NCI-H524 treated with DMSO at 0.1 percent for 48 hours (cell line): ENCODE data around the gene DECR2.
A peak's percentile ranks its signal among the peaks of the same experiment; 100 is the strongest.
"Not testable (repeated sequence)": the region's sequence is repeated elsewhere in the genome, so short reads cannot be mapped to it uniquely, and the experiment has no call there.

ENCODE experiments used
- DNase-seq: peaks from one replicate; lab custom pipeline; 2025; lab: John Stamatoyannopoulos, UW

The DECR2 gene

DNA sequence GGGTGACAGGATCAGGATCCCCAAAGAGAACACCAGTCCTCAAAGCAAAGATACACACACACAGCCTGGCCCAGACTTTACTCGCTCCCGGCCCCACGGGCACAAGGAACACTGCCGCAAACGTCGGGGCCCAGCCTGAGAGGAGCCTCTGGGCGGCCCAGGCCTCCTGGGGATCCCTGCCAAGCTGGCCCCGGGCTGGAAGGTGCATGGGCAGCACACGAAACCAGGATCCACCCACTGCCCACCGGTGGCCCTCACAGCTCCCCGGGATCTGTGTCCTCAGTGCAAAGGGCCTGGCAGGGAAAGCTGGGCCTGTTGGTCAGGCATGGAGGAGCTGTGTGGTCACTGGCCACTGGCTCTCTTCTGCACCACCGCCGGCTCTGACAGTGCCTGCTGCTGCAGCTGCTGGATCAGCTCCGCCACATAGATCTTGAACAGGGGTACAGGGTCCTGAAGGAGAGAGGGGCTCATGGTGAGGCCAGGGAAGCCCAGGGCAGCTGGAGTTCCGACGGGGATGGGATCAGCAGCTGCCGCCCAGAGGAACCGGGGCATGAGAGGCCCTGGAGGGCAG lies 34.3 kb upstream of the DECR2 start:
- no peak for DNase-seq

DNA sequence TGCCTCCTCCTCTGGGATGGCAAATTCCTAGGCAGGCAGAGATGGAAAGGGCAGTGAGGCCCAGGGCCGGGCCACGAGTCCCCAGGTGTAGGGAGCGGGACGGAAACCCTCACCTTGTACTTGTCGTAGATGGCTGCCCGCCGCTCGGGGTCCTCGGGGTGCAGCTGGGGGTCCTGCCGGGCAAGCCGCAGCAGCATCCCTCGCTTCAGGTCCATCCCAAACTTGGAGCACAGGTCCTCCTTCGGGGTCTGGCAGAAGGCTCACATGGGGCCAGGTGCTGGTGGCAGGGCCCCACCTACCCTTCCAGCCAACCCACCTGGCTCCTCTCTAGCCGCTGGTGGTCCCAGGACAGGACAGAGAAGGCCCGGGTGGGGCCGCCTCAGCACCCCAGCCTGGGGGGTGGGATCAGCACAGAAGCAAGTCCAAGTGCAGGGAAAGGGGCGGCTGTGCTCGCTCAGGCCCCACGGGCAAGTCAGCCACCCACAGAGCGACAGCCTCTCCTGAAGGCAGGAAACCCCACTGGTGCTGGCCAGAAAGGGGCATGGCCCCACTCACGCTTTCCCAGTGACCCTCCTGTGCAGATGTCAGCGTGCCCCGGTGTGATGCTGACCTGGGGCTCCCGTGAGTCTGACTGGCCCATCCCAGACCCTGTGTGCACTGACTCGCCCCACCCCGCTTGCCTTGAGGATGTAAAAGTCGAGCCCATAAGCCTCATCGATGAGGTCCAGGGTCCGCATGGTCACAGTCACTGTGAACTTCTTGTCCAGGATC lies 33.1 kb upstream of the DECR2 start:
- DNase-seq: no peak

DNA sequence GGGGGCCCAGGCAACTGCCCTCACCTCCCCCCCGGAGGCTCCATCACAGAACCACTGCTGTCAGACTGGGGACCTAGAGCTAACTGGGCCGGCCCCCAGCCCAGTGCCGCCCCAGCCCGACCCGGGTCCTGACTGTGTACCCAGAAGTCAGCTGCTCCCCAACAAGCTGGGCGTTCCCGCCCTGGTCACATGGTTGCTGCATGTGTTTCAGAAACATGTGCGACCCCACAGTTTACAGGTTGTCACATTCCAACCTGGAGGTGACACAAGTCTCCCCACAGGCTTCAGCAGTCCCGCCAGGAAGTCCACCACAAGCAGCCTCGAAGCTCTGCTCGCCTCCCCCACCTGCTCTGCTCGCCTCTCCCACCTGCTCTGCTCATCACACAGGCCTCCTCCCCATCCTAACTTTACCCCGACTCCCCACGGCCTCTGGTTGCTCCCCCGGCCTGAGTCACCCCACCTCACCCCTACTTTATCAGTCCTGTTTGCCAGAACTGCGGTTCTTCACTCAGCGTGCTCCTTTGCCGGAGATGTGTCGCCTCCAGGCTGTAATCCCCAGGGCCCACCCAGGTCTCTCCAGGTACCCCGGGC lies 32.3 kb upstream of the DECR2 start:
- DNase-seq: no peak

- DNase-seq: no peak
Observed at GRCh38 chr16:369866-370436, 31.7 kb upstream of the DECR2 start.

GRCh38 chr16:370443-370842 lies 31.2 kb upstream of the DECR2 start, which contains the start of gene MRPL28:
Gene MRPL28, minus strand, starts transcription at chr16:370538. Its CDS starts 320 bp downstream, at chr16:370218.
- DNase-seq: peak; percentile 57

GRCh38 chr16:370979-371514 lies 30.6 kb upstream of the DECR2 start:
- no peak for DNase-seq

DNA sequence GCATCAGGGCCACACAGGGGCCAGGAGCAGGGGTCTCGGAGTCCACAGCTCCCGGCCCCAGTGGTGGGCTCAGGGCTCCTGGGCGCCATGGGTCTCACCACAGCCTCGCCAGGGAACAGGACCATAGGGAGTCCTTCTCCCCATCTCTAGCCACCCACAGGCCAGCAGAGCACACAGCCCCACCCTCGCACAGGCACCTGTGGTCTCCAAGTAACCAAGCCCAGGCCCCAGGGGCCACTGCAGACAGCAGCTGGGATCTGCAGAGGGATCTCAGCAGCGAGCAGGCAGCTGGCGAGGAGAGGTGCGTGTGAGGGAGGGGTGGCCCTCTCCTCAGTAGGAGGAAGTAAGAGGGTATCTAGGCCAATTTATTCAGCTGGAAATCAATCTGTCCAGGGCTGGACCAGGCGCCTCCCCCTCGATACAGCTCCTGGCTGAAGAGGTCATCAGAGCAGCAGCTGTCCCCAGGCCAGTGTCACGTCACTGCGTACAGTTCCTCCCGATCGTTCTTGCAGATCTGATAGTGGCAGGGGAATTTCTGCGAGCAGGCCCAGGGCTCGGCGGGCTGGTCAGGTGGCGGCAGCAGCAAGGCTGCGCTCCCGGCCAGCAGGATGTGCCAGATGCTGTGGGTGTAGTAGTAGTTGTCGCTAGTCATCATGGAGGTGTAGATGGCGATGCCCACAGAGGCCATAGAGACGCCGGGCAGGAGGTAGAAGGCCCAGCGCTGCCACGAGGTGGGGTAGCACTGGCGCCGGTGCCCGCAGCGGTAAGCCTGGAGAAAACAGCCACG lies 30.0 kb upstream of the DECR2 start:
- no peak for DNase-seq

GRCh38 chr16:372302-372983 lies 29.2 kb upstream of the DECR2 start:
- DNase-seq: no peak

GRCh38 chr16:373020-373598 lies 28.6 kb upstream of the DECR2 start:
- no peak for DNase-seq

GRCh38 chr16:373848-374615 lies 27.7 kb upstream of the DECR2 start:
- no peak for DNase-seq

DNA sequence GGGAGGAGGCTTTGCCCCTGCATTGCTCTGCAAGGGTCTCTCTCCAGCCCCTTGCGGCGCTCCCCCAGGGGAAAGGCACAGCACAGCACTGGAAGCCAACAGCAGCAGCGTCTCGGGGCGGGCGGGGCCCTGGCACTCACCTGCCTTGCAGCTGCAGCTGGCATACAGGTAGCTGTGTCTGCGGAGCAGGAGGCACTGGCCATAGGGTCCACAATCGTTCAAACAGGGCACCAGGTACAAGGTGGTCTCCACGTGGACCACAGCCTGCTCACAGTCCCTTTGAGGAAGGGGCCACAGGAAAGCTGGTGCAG lies 27.1 kb upstream of the DECR2 start:
- no peak for DNase-seq

DNA sequence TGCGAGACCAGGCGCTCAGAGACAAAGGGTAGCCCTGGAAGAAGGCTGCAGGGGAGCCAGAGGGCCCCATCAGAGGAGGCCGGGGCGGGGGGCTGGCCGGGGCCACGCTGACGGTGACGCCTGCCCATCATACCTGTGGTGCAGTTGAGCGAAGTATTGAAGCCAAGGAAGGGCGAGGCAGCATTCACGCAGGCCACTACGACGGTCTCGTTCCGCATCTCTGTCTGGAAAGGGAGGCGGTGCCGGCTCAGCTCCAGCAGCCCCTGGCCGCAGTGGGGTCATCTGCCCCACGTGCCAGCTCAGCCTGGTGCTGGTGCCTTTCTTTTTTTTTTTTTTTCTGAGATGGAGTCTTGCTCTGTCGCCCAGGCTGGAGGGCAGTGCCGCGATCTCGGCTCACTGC lies 26.5 kb upstream of the DECR2 start:
- no peak for DNase-seq

DNA sequence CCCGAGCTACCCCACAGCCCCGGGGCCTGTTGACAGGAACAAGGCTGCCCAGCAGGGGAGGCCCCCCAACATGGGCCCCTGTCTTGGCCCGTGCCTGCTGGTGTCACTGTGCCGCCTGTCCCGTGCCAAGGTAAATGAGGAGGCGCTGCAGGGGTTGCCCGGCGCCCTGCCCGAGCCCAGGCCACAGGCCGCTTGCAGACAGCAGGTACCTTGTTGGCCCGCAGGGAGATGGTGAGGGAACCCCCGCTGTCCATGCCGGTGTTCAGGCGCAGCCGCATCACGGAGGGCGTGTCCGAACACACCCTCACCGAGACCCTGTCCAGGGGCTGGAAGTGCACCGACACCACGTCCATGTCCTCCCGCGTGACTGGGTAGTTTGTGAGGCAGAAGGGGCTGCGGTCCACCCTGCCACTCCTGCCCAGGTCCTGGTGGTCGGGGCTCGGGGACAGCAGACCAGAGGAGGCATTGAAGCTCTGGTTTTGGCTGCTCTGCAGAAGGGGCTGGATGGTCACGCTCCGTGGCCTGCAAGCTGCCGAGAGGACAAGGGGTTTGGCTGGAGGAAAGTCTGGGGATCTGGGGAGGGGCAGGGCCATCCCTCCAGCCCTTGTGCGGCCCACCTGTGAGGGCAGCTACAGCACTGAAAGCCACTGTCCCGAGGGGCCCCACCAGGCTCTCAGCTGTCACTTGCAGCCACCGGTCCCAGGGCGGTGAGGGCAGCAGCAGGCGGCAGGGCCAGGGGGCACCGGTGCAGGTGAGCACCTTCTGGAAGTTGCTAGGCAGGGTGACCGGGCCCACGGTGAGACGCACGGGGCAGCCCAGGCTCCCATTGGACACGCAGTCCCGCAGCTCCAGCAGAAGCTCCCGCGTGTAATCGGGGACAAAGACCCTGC lies 25.5 kb upstream of the DECR2 start:
- DNase-seq: no peak

GRCh38 chr16:376817-377418 lies 24.8 kb upstream of the DECR2 start:
- DNase-seq: no peak

- no peak for DNase-seq
Observed at GRCh38 chr16:377419-377951, 24.2 kb upstream of the DECR2 start.

DNA sequence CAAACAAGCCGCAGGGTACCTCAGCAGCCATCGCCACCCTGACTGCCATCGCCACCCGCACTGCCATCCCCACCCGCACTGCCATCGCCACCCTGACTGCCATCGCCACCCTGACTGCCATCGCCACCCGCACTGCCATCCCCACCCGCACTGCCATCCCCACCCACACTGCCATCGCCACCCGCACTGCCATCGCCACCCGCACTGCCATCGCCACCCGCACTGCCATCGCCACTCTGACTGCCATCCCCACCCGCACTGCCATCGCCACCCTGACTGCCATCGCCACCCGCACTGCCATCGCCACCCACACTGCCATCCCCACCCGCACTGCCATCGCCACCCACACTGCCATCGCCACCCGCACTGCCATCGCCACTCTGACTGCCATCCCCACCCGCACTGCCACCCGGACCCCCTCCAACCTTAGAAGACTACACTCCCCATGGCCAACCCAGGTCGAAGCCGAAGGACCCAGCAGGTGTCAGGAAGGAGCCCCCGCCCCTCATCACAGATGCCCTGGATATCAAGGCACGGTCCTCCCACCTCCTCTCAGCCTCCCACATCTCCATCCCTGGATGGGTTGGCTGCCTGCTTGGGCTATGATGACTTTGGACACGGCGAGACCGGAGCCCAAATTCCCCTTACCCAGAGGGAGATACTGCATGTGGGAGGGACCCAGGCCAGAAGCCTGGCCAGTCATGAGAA lies 23.4 kb upstream of the DECR2 start:
- DNase-seq: not testable (repeated sequence)

DNA sequence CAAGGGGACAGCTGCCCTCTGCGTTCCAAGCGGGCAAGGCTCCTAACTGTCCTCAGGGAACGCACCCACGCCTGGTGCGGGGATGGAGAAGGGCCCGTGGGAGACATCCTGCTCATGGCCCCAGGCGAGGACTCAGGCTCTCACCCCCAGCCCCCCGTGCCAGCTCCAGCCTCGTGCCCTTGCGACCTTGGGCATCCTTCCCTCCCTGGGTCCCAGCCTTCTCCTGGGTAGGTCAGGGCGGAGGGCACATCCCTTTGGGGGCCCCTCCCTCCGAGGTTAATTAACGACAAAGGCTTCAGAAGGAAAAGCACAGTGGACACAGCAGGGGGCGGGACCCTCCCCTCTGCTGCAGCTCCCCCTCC lies 22.9 kb upstream of the DECR2 start:
- DNase-seq: no peak
